SU-DHL-6 (cell line): ENCODE data around the gene ATXN7L1.

Experiments used
- H2AFZ ChIP-seq: fragments of 200-600 bp; sonication (generic); 2 replicates; pipeline ENCODE4 v1.6.1; 2014; ENCODE audit warnings: low read depth, mild to moderate bottlenecking, moderate library complexity, mixed read lengths, antibody characterized with exemption, low read length; ENCODE audit not compliant: severe bottlenecking
- H3F3A ChIP-seq: fragments of 200-600 bp; shearing (Covaris generic); 2 replicates; pipeline ENCODE4 v1.6.0; 2016; ENCODE audit warnings: antibody characterized with exemption, mild to moderate bottlenecking; ENCODE audit not compliant: insufficient read depth
- H3K27ac ChIP-seq: fragments of 200-600 bp; sonication (generic); 2 replicates; pipeline ENCODE4 v1.5.1; 2016; ENCODE audit warnings: low read depth, mild to moderate bottlenecking, low read length, moderate library complexity, mixed read lengths
- H3K27me3 ChIP-seq: fragments of 200-600 bp; sonication (generic), shearing (Covaris generic); 2 replicates; pipeline ENCODE4 v1.6.0; 2014; ENCODE audit warnings: mild to moderate bottlenecking, low read length
- H3K36me3 ChIP-seq: fragments of 200-600 bp; sonication (generic); 2 replicates; pipeline ENCODE4 v1.6.1; 2014; ENCODE audit warnings: mild to moderate bottlenecking, low read length, mixed read lengths
- H3K4me2 ChIP-seq: fragments of 300-600, 200-600 bp; shearing (Covaris generic), sonication (generic); 2 replicates; pipeline ENCODE4 v1.6.0; 2014; ENCODE audit warnings: low read length, low read depth, mild to moderate bottlenecking; ENCODE audit not compliant: poor library complexity, severe bottlenecking
- H3K4me3 ChIP-seq: fragments of 200-600 bp; sonication (generic); 2 replicates; pipeline ENCODE4 v1.5.1; 2014; ENCODE audit warnings: antibody characterized with exemption, low read length, mild to moderate bottlenecking, mixed read lengths; ENCODE audit not compliant: insufficient read depth, poor library complexity, severe bottlenecking
- H3K79me2 ChIP-seq: fragments of 200-600 bp; sonication (generic); 2 replicates; pipeline ENCODE4 v1.6.1; 2014; ENCODE audit warnings: mild to moderate bottlenecking, low read length, moderate library complexity; ENCODE audit not compliant: insufficient read depth
- H3K9ac ChIP-seq: fragments of 200-600 bp; sonication (generic); 2 replicates; pipeline ENCODE4 v1.7.0; 2014; ENCODE audit warnings: mild to moderate bottlenecking, low read length
- H3K9me2 ChIP-seq: fragments of 200-600 bp; sonication (generic); replicated peaks from 2 replicates; pipeline ENCODE4 v1.6.1; 2014; ENCODE audit warnings: low read length; ENCODE audit not compliant: insufficient read depth
- H3K9me3 ChIP-seq: fragments of 200-600 bp; sonication (generic); 2 replicates; pipeline ENCODE4 v1.6.1; 2014; ENCODE audit warnings: low read length, mixed read lengths; ENCODE audit not compliant: insufficient read depth
- H4K20me1 ChIP-seq: fragments of 200-600 bp; sonication (generic); 2 replicates; pipeline ENCODE4 v1.6.1; 2014; ENCODE audit warnings: low read depth, mild to moderate bottlenecking, antibody characterized with exemption, low read length, moderate library complexity, mixed read lengths
- EZH2phosphoT487 ChIP-seq: fragments of 200-600 bp; sonication (generic), shearing (Covaris generic); conservative IDR thresholded peaks from 2 replicates; pipeline ENCODE4 v1.6.1; 2018; ENCODE audit warnings: mild to moderate bottlenecking, antibody characterized with exemption, low read length, moderate library complexity, mixed read lengths
- TF ChIP-seq, protein P1 (sequence below): fragments of 200-600 bp; sonication (generic); IDR thresholded peaks from one replicate; pipeline ENCODE4 v1.5.1; 2017; ENCODE audit warnings: antibody characterized with exemption, mild to moderate bottlenecking, low read length, moderate library complexity; ENCODE audit not compliant: insufficient read depth, poor library complexity, severe bottlenecking

The ATXN7L1 gene

DNA sequence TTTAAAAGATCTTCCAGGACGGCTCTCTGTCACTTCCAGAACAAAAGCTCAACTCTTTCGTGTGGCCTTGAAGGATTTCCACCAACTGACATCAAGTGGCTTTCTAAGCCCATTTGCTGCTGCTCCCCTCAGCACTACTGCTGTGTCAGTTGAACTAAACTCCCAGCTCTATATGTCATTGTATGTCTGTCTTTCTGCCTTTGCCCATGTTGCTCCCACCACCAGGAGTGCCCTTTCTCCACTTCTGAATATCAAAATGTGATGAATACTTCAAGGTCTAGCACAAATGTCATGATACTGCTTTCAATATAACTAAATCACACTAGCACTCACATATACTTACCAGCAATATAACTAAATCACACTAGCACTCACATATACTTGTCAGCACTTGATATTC lies 138.3 kb downstream of the ATXN7L1 start:
- H2AFZ ChIP-seq: no peak overlapping the region

DNA sequence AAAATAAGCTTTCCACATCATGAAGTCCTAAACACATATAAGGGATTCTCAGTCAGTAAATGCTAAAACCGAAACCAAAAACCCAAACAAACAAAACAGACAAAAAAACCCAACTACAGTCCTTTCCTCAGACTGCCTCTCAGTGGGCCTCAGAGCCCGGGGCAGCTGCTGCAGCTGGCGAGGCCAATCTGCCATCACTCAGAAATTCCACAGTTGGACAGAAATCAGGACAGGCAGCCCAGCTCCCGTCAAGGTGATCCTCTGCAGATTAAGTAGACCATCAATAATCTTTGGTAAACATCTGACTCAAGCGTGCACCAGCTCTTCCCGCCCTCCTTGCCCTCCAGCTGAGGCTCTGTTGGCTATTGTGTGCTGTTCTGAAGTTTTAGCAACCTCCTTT lies 142.2 kb downstream of the ATXN7L1 start:
- H4K20me1 ChIP-seq: no peaks in the 10 kb centered on the region
- H3K9me2 ChIP-seq: no peaks in the 10 kb centered on the region
- H3K36me3 ChIP-seq: no peaks in the 10 kb centered on the region
- H3K79me2 ChIP-seq: no peaks in the 10 kb centered on the region
- H3K27me3 ChIP-seq: no peaks in the 10 kb centered on the region
- H2AFZ ChIP-seq: no peak overlapping the region
- H3K9me3 ChIP-seq: no peaks in the 10 kb centered on the region
- no peak overlapping the region for H3K9ac ChIP-seq
- TF ChIP-seq EZH2phosphoT487: no peak
- TF ChIP-seq, protein P1, sequence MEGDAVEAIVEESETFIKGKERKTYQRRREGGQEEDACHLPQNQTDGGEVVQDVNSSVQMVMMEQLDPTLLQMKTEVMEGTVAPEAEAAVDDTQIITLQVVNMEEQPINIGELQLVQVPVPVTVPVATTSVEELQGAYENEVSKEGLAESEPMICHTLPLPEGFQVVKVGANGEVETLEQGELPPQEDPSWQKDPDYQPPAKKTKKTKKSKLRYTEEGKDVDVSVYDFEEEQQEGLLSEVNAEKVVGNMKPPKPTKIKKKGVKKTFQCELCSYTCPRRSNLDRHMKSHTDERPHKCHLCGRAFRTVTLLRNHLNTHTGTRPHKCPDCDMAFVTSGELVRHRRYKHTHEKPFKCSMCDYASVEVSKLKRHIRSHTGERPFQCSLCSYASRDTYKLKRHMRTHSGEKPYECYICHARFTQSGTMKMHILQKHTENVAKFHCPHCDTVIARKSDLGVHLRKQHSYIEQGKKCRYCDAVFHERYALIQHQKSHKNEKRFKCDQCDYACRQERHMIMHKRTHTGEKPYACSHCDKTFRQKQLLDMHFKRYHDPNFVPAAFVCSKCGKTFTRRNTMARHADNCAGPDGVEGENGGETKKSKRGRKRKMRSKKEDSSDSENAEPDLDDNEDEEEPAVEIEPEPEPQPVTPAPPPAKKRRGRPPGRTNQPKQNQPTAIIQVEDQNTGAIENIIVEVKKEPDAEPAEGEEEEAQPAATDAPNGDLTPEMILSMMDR: no peak
- H3F3A ChIP-seq: no peaks in the 10 kb centered on the region
- H3K4me3 ChIP-seq: no peak overlapping the region
- H3K27ac ChIP-seq: no peak overlapping the region
- no peak overlapping the region for H3K4me2 ChIP-seq

More for the DNA sequence above, 138.3 kb downstream of the ATXN7L1 start:
- Histone ChIP-seq H3F3A (no peaks in the 10 kb centered on the region), H3K4me3 (no peak overlapping the region), H3K9ac (no peak overlapping the region), H3K9me3 (no peaks in the 10 kb centered on the region), H4K20me1 (no peaks in the 10 kb centered on the region), H3K9me2 (no peaks in the 10 kb centered on the region), H3K27me3 (no peaks in the 10 kb centered on the region), H3K36me3 (no peaks in the 10 kb centered on the region), H3K79me2 (no peaks in the 10 kb centered on the region), H3K27ac (no peak overlapping the region), H3K4me2 (no peak overlapping the region)
- no peak for TF ChIP-seq EZH2phosphoT487
- TF ChIP-seq, protein P1: no peak

DNA sequence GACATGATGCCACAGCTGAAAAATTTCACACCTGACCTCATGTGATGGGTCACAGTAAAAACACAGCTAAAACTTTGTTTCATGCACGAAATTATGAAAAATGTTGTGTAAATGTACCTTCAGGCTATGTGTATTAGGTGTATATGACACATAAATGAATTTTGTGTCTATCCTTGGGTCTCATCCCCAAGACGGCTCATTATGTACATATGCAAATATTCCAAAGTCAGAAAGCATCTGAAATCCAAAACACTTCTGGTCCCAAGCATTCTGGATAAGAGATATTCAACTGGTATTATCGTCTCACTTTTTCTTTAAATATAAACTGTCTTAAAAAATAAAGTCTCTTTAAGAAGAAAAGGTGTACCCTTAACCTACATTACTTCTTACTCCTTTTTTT lies 145.4 kb downstream of the ATXN7L1 start:
- H3K9ac ChIP-seq: no peak overlapping the region
- no peaks in the 10 kb centered on the region for H3K36me3 ChIP-seq
- H2AFZ ChIP-seq: no peak overlapping the region
- TF ChIP-seq, protein P1: no peak
- no peak for TF ChIP-seq EZH2phosphoT487
- H3K27ac ChIP-seq: no peak overlapping the region
- H3K4me3 ChIP-seq: no peak overlapping the region
- no peak overlapping the region for H3K4me2 ChIP-seq
- no peaks in the 10 kb centered on the region for H3K9me3 ChIP-seq
- no peaks in the 10 kb centered on the region for H4K20me1 ChIP-seq
- no peaks in the 10 kb centered on the region for H3K9me2 ChIP-seq
- no peaks in the 10 kb centered on the region for H3K79me2 ChIP-seq
- H3F3A ChIP-seq: no peaks in the 10 kb centered on the region
- H3K27me3 ChIP-seq: no peaks in the 10 kb centered on the region
